ENCODE results near the gene FCN3. TPM values are rescaled to one million over a fixed set of nuclear protein-coding genes. Genes with fewer than 3 reads are reported as not detected.

Gene FCN3
- polyA plus RNA-seq, 2 of the 4 experiments (the other 2 are of a cell fraction), result not detected

GRCh38 chr1:27346991-27347624, 27.5 kb downstream of the FCN3 start:
- WGBS (ENCODE audit: missing lambda C conversion rate), result 91% methylated on average over 12 of the region's 14 CpGs
- no peak overlapping the region for H3K4me2 ChIP-seq
- DNase-seq (ENCODE audit: low read depth in 1 of 2, low spot score in 1 of 2), result no peak
- peak; percentile 95 for TF ChIP-seq ZFP36 (IDR thresholded peaks at IDR 0.05; ENCODE audit: borderline replicate concordance, partially characterized antibody)
- no peak for TF ChIP-seq MAFK (IDR thresholded peaks at IDR 0.05; ENCODE audit: partially characterized antibody)
- ChIA-PET POLR2A (no interaction called here), CTCF (interaction anchor here (0.7 to 7.2 kb wide), 5 partner anchors 11 to 63 kb away, joined by 3 to 41 read pairs (median 3); no protein-coding TSS in a partner anchor)
- no peak overlapping the region for H3K4me3 ChIP-seq
- peaks cover 18% of the 10 kb centered on the region for H3K4me1 ChIP-seq
- H3K27ac ChIP-seq, result peak overlapping the region in 1 of 2 experiments; percentile 32; a peak in 2 of 6 replicates
- no peak for FAIRE-seq
- no peak for ATAC-seq
- no peaks in the 10 kb centered on the region for H3K9me3 ChIP-seq

- ATAC-seq, result no peak
- peaks cover 25% of the 10 kb centered on the region for H3K4me1 ChIP-seq
- no peak overlapping the region for H3K27ac ChIP-seq
- TF ChIP-seq CBX8 (IDR thresholded peaks at IDR 0.05) (no peak), CTCF (IDR thresholded peaks at IDR 0.05) (no peak), TFCP2L1 (CRISPR knock-in tag; IDR thresholded peaks at IDR 0.05) (no peak), MAX (IDR thresholded peaks at IDR 0.05) (no peak), PHF8 (IDR thresholded peaks at IDR 0.05; ENCODE audit: borderline replicate concordance, low read depth) (no peak), GATA3 (IDR thresholded peaks at IDR 0.05; ENCODE audit: borderline replicate concordance) (no peak), RFX5 (IDR thresholded peaks at IDR 0.05) (no peak), POLR2AphosphoS2 (conservative IDR thresholded peaks at IDR 0.05; ENCODE audit: low read length) (no peak), CBX2 (IDR thresholded peaks at IDR 0.05; ENCODE audit: borderline replicate concordance, low read depth) (no peak), EP300 (IDR thresholded peaks at IDR 0.05) (no peak), ZNF302 (CRISPR knock-in tag; IDR thresholded peaks at IDR 0.05) (no peak), SREBF2 (IDR thresholded peaks at IDR 0.05) (no peak), HDAC2 (IDR thresholded peaks at IDR 0.05) (no peak), JUNB (IDR thresholded peaks at IDR 0.05) (no peak), RARB (CRISPR knock-in tag; IDR thresholded peaks at IDR 0.05) (no peak), ZSCAN20 (CRISPR knock-in tag; IDR thresholded peaks at IDR 0.05) (no peak)
- TF ChIP-seq, protein P1, sequence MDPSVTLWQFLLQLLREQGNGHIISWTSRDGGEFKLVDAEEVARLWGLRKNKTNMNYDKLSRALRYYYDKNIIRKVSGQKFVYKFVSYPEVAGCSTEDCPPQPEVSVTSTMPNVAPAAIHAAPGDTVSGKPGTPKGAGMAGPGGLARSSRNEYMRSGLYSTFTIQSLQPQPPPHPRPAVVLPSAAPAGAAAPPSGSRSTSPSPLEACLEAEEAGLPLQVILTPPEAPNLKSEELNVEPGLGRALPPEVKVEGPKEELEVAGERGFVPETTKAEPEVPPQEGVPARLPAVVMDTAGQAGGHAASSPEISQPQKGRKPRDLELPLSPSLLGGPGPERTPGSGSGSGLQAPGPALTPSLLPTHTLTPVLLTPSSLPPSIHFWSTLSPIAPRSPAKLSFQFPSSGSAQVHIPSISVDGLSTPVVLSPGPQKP (IDR thresholded peaks at IDR 0.05; ENCODE audit: low read depth, low read length), result no peak
- TF ChIP-seq, protein P2, sequence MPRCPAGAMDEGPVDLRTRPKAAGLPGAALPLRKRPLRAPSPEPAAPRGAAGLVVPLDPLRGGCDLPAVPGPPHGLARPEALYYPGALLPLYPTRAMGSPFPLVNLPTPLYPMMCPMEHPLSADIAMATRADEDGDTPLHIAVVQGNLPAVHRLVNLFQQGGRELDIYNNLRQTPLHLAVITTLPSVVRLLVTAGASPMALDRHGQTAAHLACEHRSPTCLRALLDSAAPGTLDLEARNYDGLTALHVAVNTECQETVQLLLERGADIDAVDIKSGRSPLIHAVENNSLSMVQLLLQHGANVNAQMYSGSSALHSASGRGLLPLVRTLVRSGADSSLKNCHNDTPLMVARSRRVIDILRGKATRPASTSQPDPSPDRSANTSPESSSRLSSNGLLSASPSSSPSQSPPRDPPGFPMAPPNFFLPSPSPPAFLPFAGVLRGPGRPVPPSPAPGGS (IDR thresholded peaks at IDR 0.05), result no peak
- no peak for FAIRE-seq
- DNase-seq (ENCODE audit: low read depth in 1 of 2, low spot score in 1 of 2), result no peak
- 91% methylated on average over 7 of the region's 8 CpGs for WGBS (ENCODE audit: missing lambda C conversion rate)
- H3K4me3 ChIP-seq, result no peak overlapping the region
- H3K4me2 ChIP-seq, result no peak overlapping the region
- ChIA-PET POLR2A (no interaction called here), CTCF (interaction anchor here (0.9 to 7.2 kb wide), 5 partner anchors 12 to 301 kb away, joined by 3 to 41 read pairs (median 3); no protein-coding TSS in a partner anchor)
- no peaks in the 10 kb centered on the region for H3K9me3 ChIP-seq
Measured at GRCh38 chr1:27346357-27346756, 28.3 kb downstream of the FCN3 start.

- Histone ChIP-seq H3K4me3 (no peak overlapping the region), H3K27ac (no peak overlapping the region), H3K4me2 (no peak overlapping the region), H3K4me1 (peaks cover 32% of the 10 kb centered on the region), H3K9me3 (no peaks in the 10 kb centered on the region)
- CTCF ChIA-PET, result interaction anchor here (0.6 to 7.2 kb wide), 8 partner anchors 10 to 300 kb away, joined by 3 to 41 read pairs (median 3); partner anchors contain the start of gene MAP3K6
- WGBS (ENCODE audit: missing lambda C conversion rate), result 97% methylated on average over 5 of the region's 12 CpGs
- ATAC-seq (no peak), DNase-seq (ENCODE audit: low read depth in 1 of 2, low spot score in 1 of 2) (no peak), FAIRE-seq (no peak)
- no peak for TF ChIP-seq HOXA7 (CRISPR knock-in tag; IDR thresholded peaks at IDR 0.05)
- TF ChIP-seq, protein P3, sequence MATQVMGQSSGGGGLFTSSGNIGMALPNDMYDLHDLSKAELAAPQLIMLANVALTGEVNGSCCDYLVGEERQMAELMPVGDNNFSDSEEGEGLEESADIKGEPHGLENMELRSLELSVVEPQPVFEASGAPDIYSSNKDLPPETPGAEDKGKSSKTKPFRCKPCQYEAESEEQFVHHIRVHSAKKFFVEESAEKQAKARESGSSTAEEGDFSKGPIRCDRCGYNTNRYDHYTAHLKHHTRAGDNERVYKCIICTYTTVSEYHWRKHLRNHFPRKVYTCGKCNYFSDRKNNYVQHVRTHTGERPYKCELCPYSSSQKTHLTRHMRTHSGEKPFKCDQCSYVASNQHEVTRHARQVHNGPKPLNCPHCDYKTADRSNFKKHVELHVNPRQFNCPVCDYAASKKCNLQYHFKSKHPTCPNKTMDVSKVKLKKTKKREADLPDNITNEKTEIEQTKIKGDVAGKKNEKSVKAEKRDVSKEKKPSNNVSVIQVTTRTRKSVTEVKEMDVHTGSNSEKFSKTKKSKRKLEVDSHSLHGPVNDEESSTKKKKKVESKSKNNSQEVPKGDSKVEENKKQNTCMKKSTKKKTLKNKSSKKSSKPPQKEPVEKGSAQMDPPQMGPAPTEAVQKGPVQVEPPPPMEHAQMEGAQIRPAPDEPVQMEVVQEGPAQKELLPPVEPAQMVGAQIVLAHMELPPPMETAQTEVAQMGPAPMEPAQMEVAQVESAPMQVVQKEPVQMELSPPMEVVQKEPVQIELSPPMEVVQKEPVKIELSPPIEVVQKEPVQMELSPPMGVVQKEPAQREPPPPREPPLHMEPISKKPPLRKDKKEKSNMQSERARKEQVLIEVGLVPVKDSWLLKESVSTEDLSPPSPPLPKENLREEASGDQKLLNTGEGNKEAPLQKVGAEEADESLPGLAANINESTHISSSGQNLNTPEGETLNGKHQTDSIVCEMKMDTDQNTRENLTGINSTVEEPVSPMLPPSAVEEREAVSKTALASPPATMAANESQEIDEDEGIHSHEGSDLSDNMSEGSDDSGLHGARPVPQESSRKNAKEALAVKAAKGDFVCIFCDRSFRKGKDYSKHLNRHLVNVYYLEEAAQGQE (IDR thresholded peaks at IDR 0.05), result no peak
- TF ChIP-seq SMC3 (IDR thresholded peaks at IDR 0.05), result no peak
- no peak for TF ChIP-seq ZSCAN20 (CRISPR knock-in tag; IDR thresholded peaks at IDR 0.05)
- no peak for TF ChIP-seq GATA3 (IDR thresholded peaks at IDR 0.05; ENCODE audit: borderline replicate concordance)
- TF ChIP-seq NR3C1 (IDR thresholded peaks at IDR 0.05), result no peak
- POLR2A ChIA-PET, result no interaction called here
Measured at GRCh38 chr1:27345272-27345671, 29.4 kb downstream of the FCN3 start.

All from A549 (cell line).